Endothelial cell of umbilical vein (primary cell): Measurements from ENCODE around the gene PLEKHH2. TPM values are rescaled to one million over a fixed set of nuclear protein-coding genes. Genes with fewer than 3 reads are reported as not detected.

Experiments
- BruUV-seq: library from RNA; stranded (reverse); fragments of 400-500 nt; replicated peaks from 2 replicates; lab custom pipeline; 2021; lab: Mats Ljungman, UMichigan
- CTCF ChIA-PET: fragments of 300-600, 350-600 bp; sonication (Branson Sonifier 250); formaldehyde crosslinking; loops from one replicate; lab custom pipeline; 2021; ENCODE audit warnings: antibody characterized with exemption, inconsistent platforms; lab: Charles Lee
- POLR2A ChIA-PET: fragments of 300-600, 350-600 bp; sonication (Branson Sonifier 250); formaldehyde crosslinking; loops from one replicate; lab custom pipeline; 2021; ENCODE audit warnings: antibody characterized with exemption, inconsistent platforms; lab: Charles Lee
- DNase-seq: peaks from one replicate; pipeline ENCODE4 v3.0.0-alpha.2; 2011; ENCODE audit warnings: low read depth, low spot score
- FAIRE-seq: peaks from 2 replicates; lab custom pipeline; 2011; peaks lifted over from hg19 to GRCh38; lab: Jason Lieb, UNC
- H2AFZ ChIP-seq: 2 replicates; pipeline ENCODE4 v1.6.0; 2012; ENCODE audit warnings: low read depth, low read length, control low read depth, inconsistent platforms
- H3K27ac ChIP-seq: 2 replicates; pipeline ENCODE4 v1.5.1; 2011; ENCODE audit warnings: low read depth, mild to moderate bottlenecking, control low read depth, low read length, moderate library complexity; ENCODE audit not compliant: insufficient read depth
- H3K27me3 ChIP-seq, 2 experiments: 2 replicates each; pipeline versions ENCODE4 v1.6.0 to v1.6.1; 2011; ENCODE audit warnings: low read length in 2 of 2, mixed read lengths in 1 of 2; ENCODE audit not compliant: control insufficient read depth in 2 of 2, insufficient read depth in 2 of 2
- H3K36me3 ChIP-seq, 2 experiments: 2 replicates in 1 of 2; 3 replicates in 1 of 2; pipeline ENCODE4 v1.5.1; 2011; ENCODE audit warnings: low read length in 2 of 2, mild to moderate bottlenecking in 1 of 2, moderate library complexity in 1 of 2; ENCODE audit not compliant: control insufficient read depth in 2 of 2, insufficient read depth in 2 of 2; ENCODE audit errors: extremely low read depth in 1 of 2
- H3K4me1 ChIP-seq: 3 replicates; pipeline ENCODE4 v1.5.1; 2011; ENCODE audit warnings: mild to moderate bottlenecking, low read length; ENCODE audit not compliant: control insufficient read depth, insufficient read depth; ENCODE audit errors: extremely low read depth
- H3K4me2 ChIP-seq: 2 replicates; pipeline ENCODE4 v1.6.1; 2011; ENCODE audit warnings: low read length, control low read depth, mixed read lengths; ENCODE audit not compliant: insufficient read depth
- H3K4me3 ChIP-seq, 3 experiments: fragments of 200-600 bp in 1 of 3; sonication (generic), shearing (Covaris generic) in 1 of 3; replicated peaks in 1 of 3; 2 replicates each; pipeline ENCODE4 v1.5.1; 2011 to 2016; ENCODE audit warnings: control low read depth in 3 of 3, low read length in 3 of 3, mild to moderate bottlenecking in 2 of 3, inconsistent platforms in 1 of 3, low read depth in 1 of 3, moderate library complexity in 1 of 3; ENCODE audit not compliant: insufficient read depth in 1 of 3
- H3K79me2 ChIP-seq: 2 replicates; pipeline ENCODE4 v1.6.0; 2012; ENCODE audit warnings: low read length, inconsistent platforms; ENCODE audit not compliant: control insufficient read depth, insufficient read depth
- H3K9ac ChIP-seq: replicated peaks from 2 replicates; pipeline ENCODE3; 2011; ENCODE audit warnings: low read length, control low read depth; ENCODE audit not compliant: insufficient read depth; ENCODE audit errors: extremely low read depth
- H3K9me1 ChIP-seq: replicated peaks from 3 replicates; pipeline ENCODE4 v1.6.0; 2011; ENCODE audit warnings: mild to moderate bottlenecking, low read length; ENCODE audit not compliant: control insufficient read depth, insufficient read depth; ENCODE audit errors: extremely low read depth
- H3K9me3 ChIP-seq: replicated peaks from 2 replicates; pipeline ENCODE4 v1.5.1; 2012; ENCODE audit warnings: low read length, inconsistent platforms; ENCODE audit not compliant: control insufficient read depth, insufficient read depth
- H4K20me1 ChIP-seq: replicated peaks from 2 replicates; pipeline ENCODE3; 2011; ENCODE audit warnings: mild to moderate bottlenecking, low read length; ENCODE audit not compliant: control insufficient read depth, insufficient read depth; ENCODE audit errors: extremely low read depth
- CTCF ChIP-seq, 2 donors: IDR thresholded peaks; 1 replicate in 1 of 2; 2 replicates in 1 of 2; pipeline ENCODE4 v1.5.1; 2011; ENCODE audit warnings: low read length in 2 of 2, mild to moderate bottlenecking in 2 of 2, moderate library complexity in 2 of 2, control low read depth in 1 of 2, inconsistent platforms in 1 of 2, low read depth in 1 of 2; ENCODE audit not compliant: insufficient read depth in 1 of 2; ENCODE audit errors: extremely low read depth in 1 of 2
- EZH2 ChIP-seq: IDR thresholded peaks from 2 replicates; pipeline ENCODE4 v1.6.1; 2012; ENCODE audit warnings: borderline replicate concordance, low read depth, mild to moderate bottlenecking, moderate library complexity, low read length, inconsistent platforms; ENCODE audit not compliant: severe bottlenecking
- FOS ChIP-seq: IDR thresholded peaks from 2 replicates; pipeline ENCODE4 v1.6.1; 2011; ENCODE audit warnings: mild to moderate bottlenecking, low read length, moderate library complexity, borderline replicate concordance; ENCODE audit not compliant: insufficient read depth
- GATA2 ChIP-seq: IDR thresholded peaks from 2 replicates; pipeline ENCODE4 v1.7.0; 2011; ENCODE audit warnings: low read depth, mild to moderate bottlenecking, moderate library complexity, mixed read lengths, low read length; ENCODE audit not compliant: insufficient read length, insufficient read depth
- JUN ChIP-seq: IDR thresholded peaks from 2 replicates; pipeline ENCODE4 v1.6.1; 2011; ENCODE audit warnings: borderline replicate concordance, low read depth; ENCODE audit not compliant: insufficient read length, insufficient read depth
- MAX ChIP-seq: IDR thresholded peaks from 2 replicates; pipeline ENCODE4 v1.6.1; 2011; ENCODE audit not compliant: insufficient read depth, insufficient read length
- MYC ChIP-seq: IDR thresholded peaks from one replicate; pipeline ENCODE4 v1.6.1; 2011; ENCODE audit warnings: mild to moderate bottlenecking, low read depth, low read length
- POLR2A ChIP-seq: IDR thresholded peaks from 2 replicates; pipeline ENCODE4 v1.6.1; 2012; ENCODE audit warnings: low read depth, mild to moderate bottlenecking, control low read depth, low read length
- POLR2AphosphoS5 ChIP-seq: IDR thresholded peaks from 2 replicates; pipeline ENCODE4 v1.6.1; 2012; ENCODE audit warnings: low read depth, mild to moderate bottlenecking, control low read depth, low read length, moderate library complexity; ENCODE audit not compliant: insufficient read depth
- dilution Hi-C: fragments of 300-500 bp; cut with MboI; formaldehyde crosslinking; loops from one replicate; pipeline ENCODE4 v1.15.0; 2019; ENCODE audit warnings: low sequenced_read_pairs; ENCODE audit not compliant: extremely low pct_ligation_motif_present
- intact Hi-C: fragments of 100-400 bp; cut with micrococcal nuclease; formaldehyde crosslinking; loops from one replicate; pipeline ENCODE4 v1.10.0; 2022
- polyA plus RNA-seq, 4 experiments: library from polyadenylated mRNA; depleted of rRNA in 3 of 4; stranded (reverse) in 3 of 4; unstranded in 1 of 4; fragments of >200 nt; gene quantifications; 2 replicates each; pipeline versions ENCODE4 v1.2.1 to v1.2.3, GENCODE V29; 2011 to 2012; ENCODE audit warnings: missing spikeins in 1 of 4
- total RNA-seq: library from RNA; stranded (reverse); gene quantifications from 2 replicates; pipeline ENCODE4 v1.2.3, GENCODE V29; 2021

PLEKHH2 gene
- total and polyA plus RNA-seq, 2 donors (not counting 3 experiments of a cell fraction or from before 2014, with no cell fraction given), result 0.41 to 0.58 TPM

- BruUV-seq, result no TSS peak
- Histone ChIP-seq H3K79me2 (no peaks in the 10 kb centered on the region), H3K36me3 (no peaks in the 10 kb centered on the region), H4K20me1 (no peaks in the 10 kb centered on the region), H3K9me1 (no peaks in the 10 kb centered on the region), H2AFZ (no peak overlapping the region), H3K27ac (no peak overlapping the region), H3K4me3 (no peak overlapping the region), H3K27me3 (no peaks in the 10 kb centered on the region), H3K9ac (no peak overlapping the region), H3K4me2 (no peak overlapping the region), H3K4me1 (peaks cover 6% of the 10 kb centered on the region), H3K9me3 (no peaks in the 10 kb centered on the region)
- no peak for FAIRE-seq
- CTCF ChIA-PET, result no interaction called here
- dilution Hi-C loops (no loop called here), intact Hi-C loops (no loop called here)
- POLR2A ChIA-PET, result no interaction called here
- TF ChIP-seq GATA2, result no peak
- TF ChIP-seq EZH2, result no peak
- TF ChIP-seq MAX, result no peak
- no peak for TF ChIP-seq MYC
- TF ChIP-seq CTCF (IDR thresholded peaks at IDR 0.05; ENCODE audit: extremely low read depth in 1 of 2, insufficient read depth in 1 of 2, low read depth in 1 of 2, low read length in 2 of 2), result no peak
- TF ChIP-seq POLR2AphosphoS5, result no peak
- TF ChIP-seq JUN, result no peak
- TF ChIP-seq POLR2A, result no peak
- TF ChIP-seq FOS, result no peak
- DNase-seq, result no peak
Measured at GRCh38 chr2:43777306-43777926, 140.4 kb downstream of the PLEKHH2 start.
